ENCODE measurements around the gene POC5. TPM values are rescaled to one million over a fixed set of nuclear protein-coding genes. Genes with fewer than 3 reads are reported as not detected.

The POC5 gene
- total RNA-seq, 1 donor from 2014 or later = 9.0 TPM

DNA sequence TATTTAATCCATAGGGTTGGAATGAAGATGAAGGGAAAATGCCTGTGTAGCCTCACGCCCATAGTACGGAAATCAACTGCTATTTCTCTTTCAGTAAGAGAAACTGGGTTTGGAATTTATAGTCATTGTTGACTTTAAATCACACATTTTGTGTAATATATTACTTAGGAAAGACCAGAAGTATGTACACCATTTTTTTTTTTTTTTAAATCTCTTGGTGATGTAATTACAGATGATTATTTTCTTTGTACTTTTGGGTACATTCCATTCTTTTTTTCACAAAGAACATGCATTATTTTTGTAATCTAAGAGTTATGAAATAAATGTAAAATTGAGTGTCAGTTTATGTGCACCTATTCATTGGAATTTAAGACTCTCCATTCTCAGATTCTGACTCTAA is 45.7 kb downstream of the POC5 start:
- Histone ChIP-seq H3K4me2 (ENCODE audit: low read length) (no peak overlapping the region), H3K27ac (ENCODE audit: low read depth, low read length) (no peak overlapping the region), H4K20me1 (ENCODE audit: insufficient read depth, low read length) (no peaks in the 10 kb centered on the region), H3K4me1 (ENCODE audit: insufficient read depth, low read length) (peaks cover 6% of the 10 kb centered on the region), H2AFZ (ENCODE audit: low read depth, low read length) (no peak overlapping the region), H3K27me3 (ENCODE audit: insufficient read depth, low read length) (no peaks in the 10 kb centered on the region), H3K79me2 (ENCODE audit: insufficient read depth, low read length) (no peaks in the 10 kb centered on the region), H3K36me3 (ENCODE audit: insufficient read depth, low read length) (peaks cover 2% of the 10 kb centered on the region), H3K9ac (ENCODE audit: low read length) (no peak overlapping the region), H3K9me3 (ENCODE audit: insufficient read depth, low read depth, low read length) (no peaks in the 10 kb centered on the region), H3K4me3 (ENCODE audit: insufficient read depth, low read depth, low read length) (no peak overlapping the region)
- no peak for TF ChIP-seq EZH2 (IDR thresholded peaks at IDR 0.05; ENCODE audit: insufficient read depth, low read length)
- TF ChIP-seq, protein P1, sequence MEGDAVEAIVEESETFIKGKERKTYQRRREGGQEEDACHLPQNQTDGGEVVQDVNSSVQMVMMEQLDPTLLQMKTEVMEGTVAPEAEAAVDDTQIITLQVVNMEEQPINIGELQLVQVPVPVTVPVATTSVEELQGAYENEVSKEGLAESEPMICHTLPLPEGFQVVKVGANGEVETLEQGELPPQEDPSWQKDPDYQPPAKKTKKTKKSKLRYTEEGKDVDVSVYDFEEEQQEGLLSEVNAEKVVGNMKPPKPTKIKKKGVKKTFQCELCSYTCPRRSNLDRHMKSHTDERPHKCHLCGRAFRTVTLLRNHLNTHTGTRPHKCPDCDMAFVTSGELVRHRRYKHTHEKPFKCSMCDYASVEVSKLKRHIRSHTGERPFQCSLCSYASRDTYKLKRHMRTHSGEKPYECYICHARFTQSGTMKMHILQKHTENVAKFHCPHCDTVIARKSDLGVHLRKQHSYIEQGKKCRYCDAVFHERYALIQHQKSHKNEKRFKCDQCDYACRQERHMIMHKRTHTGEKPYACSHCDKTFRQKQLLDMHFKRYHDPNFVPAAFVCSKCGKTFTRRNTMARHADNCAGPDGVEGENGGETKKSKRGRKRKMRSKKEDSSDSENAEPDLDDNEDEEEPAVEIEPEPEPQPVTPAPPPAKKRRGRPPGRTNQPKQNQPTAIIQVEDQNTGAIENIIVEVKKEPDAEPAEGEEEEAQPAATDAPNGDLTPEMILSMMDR (IDR thresholded peaks at IDR 0.05; ENCODE audit: insufficient read depth, low read depth, low read length) = no peak
- no peak for DNase-seq (ENCODE audit: low read depth)
- no peaks in the 10 kb centered on the region for H3K27me3 Mint-ChIP-seq (ENCODE audit: low read depth, unreplicated experiment)
- no peak for FAIRE-seq
- peaks cover 14% of the 10 kb centered on the region for H3K4me1 Mint-ChIP-seq (ENCODE audit: low read depth, unreplicated experiment)
- no peak overlapping the region for H3K27ac Mint-ChIP-seq (ENCODE audit: unreplicated experiment)
- H3K4me3 Mint-ChIP-seq (ENCODE audit: unreplicated experiment) = no peak overlapping the region
- H3K36me3 Mint-ChIP-seq (ENCODE audit: low read depth, unreplicated experiment) = peaks cover 4% of the 10 kb centered on the region
- H3K9me3 Mint-ChIP-seq (ENCODE audit: unreplicated experiment) = no peaks in the 10 kb centered on the region

DNA sequence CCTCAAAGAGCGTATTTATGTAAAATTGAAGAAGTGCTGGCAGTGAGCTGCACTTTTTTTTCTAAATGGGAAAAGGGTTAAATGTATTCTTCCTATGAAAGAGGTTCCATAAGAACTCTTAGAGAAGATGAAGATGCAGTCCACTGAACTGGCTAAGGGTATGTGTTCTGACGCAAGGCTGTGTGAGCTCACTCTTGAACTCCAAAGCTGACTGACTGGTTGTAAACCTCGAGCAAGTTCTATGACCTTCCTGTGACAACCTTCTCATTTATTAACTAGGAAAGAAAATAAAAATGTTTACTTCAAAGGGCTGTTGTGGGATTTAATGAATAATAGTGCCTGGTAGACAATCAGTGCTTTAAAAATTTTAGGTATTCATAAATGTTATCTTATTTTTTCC is 46.7 kb downstream of the POC5 start:
- DNase-seq (ENCODE audit: low read depth) = no peak
- no peaks in the 10 kb centered on the region for H3K36me3 ChIP-seq (ENCODE audit: insufficient read depth, low read length)
- TF ChIP-seq, protein P1 (IDR thresholded peaks at IDR 0.05; ENCODE audit: insufficient read depth, low read depth, low read length) = no peak
- no peak for TF ChIP-seq EZH2 (IDR thresholded peaks at IDR 0.05; ENCODE audit: insufficient read depth, low read length)
- Mint-ChIP-seq H3K9me3 (ENCODE audit: unreplicated experiment) (no peaks in the 10 kb centered on the region), H3K4me3 (ENCODE audit: unreplicated experiment) (no peak overlapping the region), H3K27me3 (ENCODE audit: low read depth, unreplicated experiment) (no peaks in the 10 kb centered on the region), H3K4me1 (ENCODE audit: low read depth, unreplicated experiment) (peaks cover 14% of the 10 kb centered on the region), H3K27ac (ENCODE audit: unreplicated experiment) (no peak overlapping the region), H3K36me3 (ENCODE audit: low read depth, unreplicated experiment) (peaks cover 4% of the 10 kb centered on the region)
- no peak overlapping the region for H3K4me2 ChIP-seq (ENCODE audit: low read length)
- no peaks in the 10 kb centered on the region for H4K20me1 ChIP-seq (ENCODE audit: insufficient read depth, low read length)
- H3K27me3 ChIP-seq (ENCODE audit: insufficient read depth, low read length) = no peaks in the 10 kb centered on the region
- no peaks in the 10 kb centered on the region for H3K79me2 ChIP-seq (ENCODE audit: insufficient read depth, low read length)
- no peak overlapping the region for H2AFZ ChIP-seq (ENCODE audit: low read depth, low read length)
- no peaks in the 10 kb centered on the region for H3K9me3 ChIP-seq (ENCODE audit: insufficient read depth, low read depth, low read length)
- H3K27ac ChIP-seq (ENCODE audit: low read depth, low read length) = no peak overlapping the region
- H3K4me3 ChIP-seq (ENCODE audit: insufficient read depth, low read depth, low read length) = no peak overlapping the region
- no peak overlapping the region for H3K9ac ChIP-seq (ENCODE audit: low read length)
- FAIRE-seq = no peak
- peaks cover 6% of the 10 kb centered on the region for H3K4me1 ChIP-seq (ENCODE audit: insufficient read depth, low read length)

DNA sequence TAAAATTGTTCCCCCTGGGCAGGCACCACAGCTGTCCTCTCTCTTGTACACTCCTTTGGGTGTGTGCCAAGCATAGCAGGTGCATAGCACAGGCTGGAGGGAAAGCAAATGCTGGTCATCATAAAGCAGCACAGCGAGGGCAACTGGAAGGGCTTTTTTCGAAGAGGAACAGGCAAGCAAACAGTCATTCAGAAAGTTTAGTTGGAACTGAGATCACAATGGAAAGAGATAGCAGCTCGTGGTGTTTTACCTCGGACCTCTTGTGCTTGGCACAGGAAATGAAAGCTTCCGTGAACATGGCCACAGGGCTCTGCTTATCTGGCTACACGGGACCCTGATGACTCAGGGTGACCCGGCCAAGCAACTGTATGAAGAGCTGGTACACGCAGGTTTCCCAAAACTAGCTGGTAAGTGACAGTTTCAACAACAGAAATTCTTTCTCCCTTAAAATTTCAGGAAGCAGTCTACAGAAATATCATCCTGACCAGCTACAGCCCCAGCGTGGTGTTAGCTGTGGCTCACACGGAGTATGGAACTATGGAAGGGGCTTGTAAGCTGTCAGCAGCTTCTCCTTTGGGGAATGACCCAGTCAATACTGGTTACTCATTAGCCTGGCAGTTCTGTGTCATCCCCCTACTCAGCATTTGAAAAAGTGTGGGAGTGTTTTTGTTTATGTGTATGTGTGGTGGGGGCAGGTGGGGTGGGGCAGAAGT is 48.1 kb downstream of the POC5 start:
- Mint-ChIP-seq H3K9me3 (ENCODE audit: unreplicated experiment) (no peaks in the 10 kb centered on the region), H3K4me1 (ENCODE audit: low read depth, unreplicated experiment) (peaks cover 14% of the 10 kb centered on the region), H3K4me3 (ENCODE audit: unreplicated experiment) (peak overlapping the region; percentile 34), H3K27ac (ENCODE audit: unreplicated experiment) (no peak overlapping the region), H3K27me3 (ENCODE audit: low read depth, unreplicated experiment) (peaks cover 3% of the 10 kb centered on the region), H3K36me3 (ENCODE audit: low read depth, unreplicated experiment) (peaks cover 4% of the 10 kb centered on the region)
- Histone ChIP-seq H3K9me3 (ENCODE audit: insufficient read depth, low read depth, low read length) (no peaks in the 10 kb centered on the region), H3K9ac (ENCODE audit: low read length) (no peak overlapping the region), H3K4me3 (ENCODE audit: insufficient read depth, low read depth, low read length) (peak overlapping the region; percentile 9), H3K27ac (ENCODE audit: low read depth, low read length) (no peak overlapping the region), H3K79me2 (ENCODE audit: insufficient read depth, low read length) (no peaks in the 10 kb centered on the region), H3K27me3 (ENCODE audit: insufficient read depth, low read length) (no peaks in the 10 kb centered on the region), H4K20me1 (ENCODE audit: insufficient read depth, low read length) (no peaks in the 10 kb centered on the region), H3K4me1 (ENCODE audit: insufficient read depth, low read length) (peaks cover 6% of the 10 kb centered on the region), H3K36me3 (ENCODE audit: insufficient read depth, low read length) (no peaks in the 10 kb centered on the region), H2AFZ (ENCODE audit: low read depth, low read length) (no peak overlapping the region), H3K4me2 (ENCODE audit: low read length) (peak overlapping the region; percentile 62)
- TF ChIP-seq EZH2 (IDR thresholded peaks at IDR 0.05; ENCODE audit: insufficient read depth, low read length) = no peak
- peak; percentile 15 for DNase-seq (ENCODE audit: low read depth)
- FAIRE-seq = no peak

Measured in astrocyte (in vitro differentiated cells and primary cell).